H9 (cell line): Measurements from ENCODE around the gene SLC25A26. TPM values are rescaled to one million over a fixed set of nuclear protein-coding genes. Genes with fewer than 3 reads are reported as not detected.

Source experiments
- DNase-seq: peaks from one replicate; pipeline ENCODE4 v3.0.0-alpha.2; 2017
- H2AFZ ChIP-seq: one replicate; pipeline ENCODE4 v1.6.1; 2013; ENCODE audit warnings: mild to moderate bottlenecking, low read length, control low read depth, moderate library complexity
- H2AK5ac ChIP-seq: 2 replicates; pipeline ENCODE4 v1.6.1; 2013; ENCODE audit warnings: low read length, control low read depth, mixed read lengths; ENCODE audit not compliant: insufficient read length
- H2BK120ac ChIP-seq: one replicate; pipeline ENCODE4 v1.6.1; 2013; ENCODE audit warnings: low read depth, mild to moderate bottlenecking, low read length, control low read depth, inconsistent platforms; ENCODE audit not compliant: poor library complexity, severe bottlenecking
- H2BK12ac ChIP-seq: 2 replicates; pipeline ENCODE4 v1.6.1; 2013; ENCODE audit warnings: low read length, control low read depth, mixed read lengths, low read depth; ENCODE audit not compliant: insufficient read length
- H2BK15ac ChIP-seq: 2 replicates; pipeline ENCODE4 v1.6.1; 2013; ENCODE audit warnings: low read depth, low read length, control low read depth
- H2BK20ac ChIP-seq: one replicate; pipeline ENCODE4 v1.6.1; 2013; ENCODE audit warnings: low read depth, mild to moderate bottlenecking, low read length, control low read depth, inconsistent platforms; ENCODE audit not compliant: poor library complexity, severe bottlenecking
- H2BK5ac ChIP-seq: 2 replicates; pipeline ENCODE4 v1.6.1; 2013; ENCODE audit warnings: low read length, control low read depth, mixed read lengths; ENCODE audit not compliant: insufficient read length
- H3K14ac ChIP-seq: 2 replicates; pipeline ENCODE4 v1.6.1; 2013; ENCODE audit warnings: low read length, control low read depth; ENCODE audit not compliant: insufficient read depth
- H3K18ac ChIP-seq: 2 replicates; pipeline ENCODE4 v1.6.1; 2013; ENCODE audit warnings: low read depth, mild to moderate bottlenecking, mixed read lengths, low read length, control low read depth; ENCODE audit not compliant: insufficient read length
- H3K23ac ChIP-seq: 2 replicates; pipeline ENCODE4 v1.6.1; 2013; ENCODE audit warnings: low read length, control low read depth, mixed read lengths, low read depth; ENCODE audit not compliant: insufficient read length
- H3K23me2 ChIP-seq: 2 replicates; pipeline ENCODE4 v1.6.1; 2013; ENCODE audit warnings: low read depth, mild to moderate bottlenecking, mixed read lengths, low read length, control low read depth; ENCODE audit not compliant: insufficient read length, poor library complexity, severe bottlenecking
- H3K27ac ChIP-seq: 2 replicates; pipeline ENCODE4 v1.5.1; 2013; ENCODE audit warnings: low read length, control low read depth, mixed read lengths, low read depth; ENCODE audit not compliant: insufficient read length
- H3K27me3 ChIP-seq: 2 replicates; pipeline ENCODE4 v1.6.1; 2013; ENCODE audit warnings: low read length, control low read depth, inconsistent platforms; ENCODE audit not compliant: insufficient read depth
- H3K4ac ChIP-seq: 2 replicates; pipeline ENCODE4 v1.6.1; 2013; ENCODE audit warnings: low read depth, mild to moderate bottlenecking, control low read depth, inconsistent platforms, low read length, moderate library complexity
- H3K4me1 ChIP-seq: 2 replicates; pipeline ENCODE4 v1.6.1; 2013; ENCODE audit warnings: low read length, control low read depth, inconsistent platforms; ENCODE audit not compliant: insufficient read depth
- H3K4me2 ChIP-seq: 2 replicates; pipeline ENCODE4 v1.6.1; 2013; ENCODE audit warnings: low read length, control low read depth, mixed read lengths; ENCODE audit not compliant: insufficient read length, insufficient read depth
- H3K56ac ChIP-seq: 2 replicates; pipeline ENCODE4 v1.6.1; 2013; ENCODE audit warnings: low read depth, mild to moderate bottlenecking, mixed read lengths, low read length, control low read depth; ENCODE audit not compliant: insufficient read length
- H3K79me1 ChIP-seq: 2 replicates; pipeline ENCODE4 v1.6.1; 2013; ENCODE audit warnings: low read depth, mild to moderate bottlenecking, moderate library complexity, low read length, control low read depth, inconsistent platforms; ENCODE audit not compliant: insufficient read depth, poor library complexity, severe bottlenecking
- H3K79me2 ChIP-seq: 2 replicates; pipeline ENCODE4 v1.6.1; 2013; ENCODE audit warnings: low read length, control low read depth, inconsistent platforms; ENCODE audit not compliant: insufficient read depth
- H3K9ac ChIP-seq: 2 replicates; pipeline ENCODE4 v1.6.1; 2013; ENCODE audit warnings: low read length, control low read depth, mixed read lengths; ENCODE audit not compliant: insufficient read length; ENCODE audit errors: extremely low read depth
- H3K9me3 ChIP-seq: one replicate; pipeline ENCODE4 v1.6.1; 2013; ENCODE audit warnings: low read depth, low read length, inconsistent platforms; ENCODE audit not compliant: control insufficient read depth
- H3T11ph ChIP-seq: one replicate; pipeline ENCODE4 v1.6.1; 2013; ENCODE audit warnings: mild to moderate bottlenecking, low read length, control low read depth, inconsistent platforms
- H4K20me1 ChIP-seq: one replicate; pipeline ENCODE4 v1.6.1; 2013; ENCODE audit not compliant: control insufficient read depth, insufficient read length, insufficient read depth
- H4K5ac ChIP-seq: 2 replicates; pipeline ENCODE4 v1.6.1; 2013; ENCODE audit warnings: low read depth, mild to moderate bottlenecking, mixed read lengths, low read length, control low read depth; ENCODE audit not compliant: insufficient read length
- H4K8ac ChIP-seq: replicated peaks from 2 replicates; pipeline ENCODE4 v1.6.1; 2013; ENCODE audit warnings: low read length, control low read depth, mixed read lengths, low read depth; ENCODE audit not compliant: insufficient read length
- H4K91ac ChIP-seq: 2 replicates; pipeline ENCODE4 v1.6.1; 2013; ENCODE audit warnings: low read depth, mild to moderate bottlenecking, moderate library complexity, mixed read lengths, low read length, control low read depth; ENCODE audit not compliant: insufficient read length
- H3K27ac Mint-ChIP-seq, 3 experiments: 2 replicates in 2 of 3; 3 replicates in 1 of 3; pipeline ENCODE4 v1.8.0; 2020 to 2021; ENCODE audit warnings: mixed read lengths in 3 of 3, mild to moderate bottlenecking in 1 of 3, moderate library complexity in 1 of 3
- H3K27me3 Mint-ChIP-seq: 2 replicates; pipeline ENCODE4 v1.8.0; 2021; ENCODE audit warnings: low read depth, mild to moderate bottlenecking, moderate library complexity, mixed read lengths
- H3K36me3 Mint-ChIP-seq, 3 experiments: 2 replicates in 2 of 3; 3 replicates in 1 of 3; pipeline ENCODE4 v1.8.0; 2020 to 2021; ENCODE audit warnings: low read depth in 3 of 3, mixed read lengths in 3 of 3; ENCODE audit not compliant: insufficient read depth in 1 of 3
- H3K4me1 Mint-ChIP-seq, 2 experiments: 2 replicates each; pipeline ENCODE4 v1.8.0; 2020; ENCODE audit warnings: mixed read lengths in 2 of 2
- H3K4me3 Mint-ChIP-seq, 2 experiments: 2 replicates in 1 of 2; 3 replicates in 1 of 2; pipeline ENCODE4 v1.8.0; 2020 to 2021; ENCODE audit warnings: mild to moderate bottlenecking in 2 of 2, mixed read lengths in 2 of 2, moderate library complexity in 1 of 2
- H3K9me3 Mint-ChIP-seq, 2 experiments: 2 replicates in 1 of 2; 3 replicates in 1 of 2; pipeline ENCODE4 v1.8.0; 2020; ENCODE audit warnings: mild to moderate bottlenecking in 2 of 2, mixed read lengths in 2 of 2, moderate library complexity in 1 of 2
- WGBS: extraction: QIAGEN DNeasy Blood & Tissue Kit; methylation state at CpG from one replicate; pipeline ENCODE4 v1.1.7; 2013; ENCODE audit warnings: missing lambda C conversion rate, low lambda C conversion rate, mixed read lengths; ENCODE audit not compliant: insufficient read length; ENCODE audit errors: extremely low coverage; 5-methylcytosine and 5-hydroxymethylcytosine counted together
- total RNA-seq: library from RNA; stranded (reverse); gene quantifications from 2 replicates; pipeline ENCODE4 v1.2.1, GENCODE V29; 2021
- TF ChIP-seq, protein P1 (sequence below): fragments of 200-600 bp; sonication (generic); conservative IDR thresholded peaks from 3 replicates; pipeline ENCODE4 v1.8.0; 2021; ENCODE audit warnings: antibody characterized with exemption, mild to moderate bottlenecking

The SLC25A26 gene
- total RNA-seq, 1 experiment from 2014 or later = 30.2 TPM

DNA sequence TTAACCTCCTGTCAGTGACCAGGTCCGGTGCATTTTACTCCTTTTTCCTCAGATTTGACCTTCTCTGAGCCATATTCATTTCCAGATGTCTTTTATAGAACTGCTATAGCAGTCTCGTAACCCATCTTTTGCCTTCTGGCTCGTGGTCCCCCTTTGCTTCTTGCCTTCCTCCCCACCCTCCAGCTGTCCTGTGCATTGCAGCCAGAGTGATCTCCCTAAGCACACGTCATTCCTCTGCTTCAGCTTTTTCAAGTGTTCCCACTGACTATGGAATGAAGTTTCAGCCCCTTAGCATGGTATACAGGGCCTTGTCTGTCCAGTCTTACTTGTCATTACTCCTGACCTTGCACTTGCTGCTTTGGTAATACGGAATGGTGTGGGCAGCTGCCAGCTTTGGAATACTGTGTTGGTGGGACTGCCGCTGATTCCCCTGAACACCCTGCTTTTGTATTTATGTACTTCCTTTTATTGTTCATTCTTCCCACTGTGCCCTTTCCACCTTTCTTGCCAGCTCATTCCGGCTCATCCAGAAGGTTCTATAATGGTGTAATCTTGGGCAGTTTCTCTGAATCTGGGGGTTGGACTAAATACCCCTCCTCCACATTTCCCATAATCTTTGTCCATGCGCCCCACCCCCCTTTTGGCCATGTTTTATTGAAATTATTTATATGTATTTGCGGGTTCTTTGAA lies 38.9 kb downstream of the SLC25A26 start:
- Histone ChIP-seq H3K27me3 (no peaks in the 10 kb centered on the region), H3K56ac (no peak overlapping the region), H4K5ac (no peak overlapping the region), H4K91ac (no peak overlapping the region), H3K9me3 (no peaks in the 10 kb centered on the region), H3K23ac (no peak overlapping the region), H3K18ac (no peak overlapping the region), H3K27ac (no peak overlapping the region), H4K8ac (no peak overlapping the region), H2BK12ac (no peak overlapping the region), H3K4me1 (no peaks in the 10 kb centered on the region; the same call in 1 of the 2 replicates), H3K79me1 (no peaks in the 10 kb centered on the region), H3K9ac (no peak overlapping the region), H3K4me2 (no peak overlapping the region), H3K79me2 (no peaks in the 10 kb centered on the region), H2BK15ac (no peak overlapping the region), H3K14ac (no peak overlapping the region), H2BK5ac (no peak overlapping the region), H2AK5ac (no peak overlapping the region), H2BK120ac (no peak overlapping the region), H3K23me2 (no peaks in the 10 kb centered on the region), H3T11ph (no peak overlapping the region), H3K4ac (no peak overlapping the region), H4K20me1 (no peaks in the 10 kb centered on the region), H2BK20ac (no peak overlapping the region), H2AFZ (no peak overlapping the region)
- DNase-seq = no peak
- no peaks in the 10 kb centered on the region for H3K4me1 Mint-ChIP-seq
- peaks cover 9 to 14% (median 12%) of the 10 kb centered on the region in 3 experiments; a peak in 6 of 7 replicates for H3K36me3 Mint-ChIP-seq
- H3K9me3 Mint-ChIP-seq = no peaks in the 10 kb centered on the region
- no peak overlapping the region; a peak in 1 of 7 replicates for H3K27ac Mint-ChIP-seq
- no CpG with 5 or more reads among the region's 9 CpGs for WGBS
- TF ChIP-seq, protein P1, sequence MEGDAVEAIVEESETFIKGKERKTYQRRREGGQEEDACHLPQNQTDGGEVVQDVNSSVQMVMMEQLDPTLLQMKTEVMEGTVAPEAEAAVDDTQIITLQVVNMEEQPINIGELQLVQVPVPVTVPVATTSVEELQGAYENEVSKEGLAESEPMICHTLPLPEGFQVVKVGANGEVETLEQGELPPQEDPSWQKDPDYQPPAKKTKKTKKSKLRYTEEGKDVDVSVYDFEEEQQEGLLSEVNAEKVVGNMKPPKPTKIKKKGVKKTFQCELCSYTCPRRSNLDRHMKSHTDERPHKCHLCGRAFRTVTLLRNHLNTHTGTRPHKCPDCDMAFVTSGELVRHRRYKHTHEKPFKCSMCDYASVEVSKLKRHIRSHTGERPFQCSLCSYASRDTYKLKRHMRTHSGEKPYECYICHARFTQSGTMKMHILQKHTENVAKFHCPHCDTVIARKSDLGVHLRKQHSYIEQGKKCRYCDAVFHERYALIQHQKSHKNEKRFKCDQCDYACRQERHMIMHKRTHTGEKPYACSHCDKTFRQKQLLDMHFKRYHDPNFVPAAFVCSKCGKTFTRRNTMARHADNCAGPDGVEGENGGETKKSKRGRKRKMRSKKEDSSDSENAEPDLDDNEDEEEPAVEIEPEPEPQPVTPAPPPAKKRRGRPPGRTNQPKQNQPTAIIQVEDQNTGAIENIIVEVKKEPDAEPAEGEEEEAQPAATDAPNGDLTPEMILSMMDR = no peak
- no peaks in the 10 kb centered on the region for H3K27me3 Mint-ChIP-seq
- no peak overlapping the region for H3K4me3 Mint-ChIP-seq
